Glomerular visceral epithelial cell (primary cell): ENCODE data around the gene CAPNS1.

Experiments used
- DNase-seq: peaks from one replicate; pipeline ENCODE4 v3.0.0-alpha.2; 2016; ENCODE audit errors: extremely low spot score

The CAPNS1 gene

GRCh38 chr19:36139473-36140303 is at the start of gene CAPNS1:
CAPNS1 (plus strand) TSS chr19:36140066; CDS start chr19:36141012, 946 bp downstream.
- DNase-seq = peak; percentile 98

GRCh38 chr19:36090910-36091695 is 48.8 kb upstream of the CAPNS1 start:
- DNase-seq = no peak

- DNase-seq = no peak
These were observed 47.3 kb upstream of the CAPNS1 start for GRCh38 chr19:36092566-36092965.

GRCh38 chr19:36093146-36093662 is 46.7 kb upstream of the CAPNS1 start:
- DNase-seq = no peak

GRCh38 chr19:36093687-36094086 is 46.2 kb upstream of the CAPNS1 start:
- DNase-seq = no peak

GRCh38 chr19:36097036-36097435 is 42.8 kb upstream of the CAPNS1 start:
- DNase-seq = no peak

- DNase-seq = no peak
These were observed 40.6 kb upstream of the CAPNS1 start for GRCh38 chr19:36099166-36099785.

- DNase-seq = no peak
These were observed 39.4 kb upstream of the CAPNS1 start for GRCh38 chr19:36100476-36100875.

- no peak for DNase-seq
These were observed 38.1 kb upstream of the CAPNS1 start for GRCh38 chr19:36101550-36102327.

GRCh38 chr19:36103040-36103626 is 36.7 kb upstream of the CAPNS1 start:
- DNase-seq = no peak

GRCh38 chr19:36103842-36104552 is 35.9 kb upstream of the CAPNS1 start:
- peak; percentile 34 for DNase-seq

- DNase-seq = no peak
These were observed 33.4 kb upstream of the CAPNS1 start for GRCh38 chr19:36106441-36106840.

GRCh38 chr19:36106991-36107390 is 32.9 kb upstream of the CAPNS1 start:
- DNase-seq = no peak

GRCh38 chr19:36108684-36109083 is 31.2 kb upstream of the CAPNS1 start:
- no peak for DNase-seq

GRCh38 chr19:36110487-36111199 is 29.2 kb upstream of the CAPNS1 start, which contains the start of gene OVOL3:
OVOL3 (plus strand) TSS chr19:36111143; CDS start chr19:36111203, 60 bp downstream.
- no peak for DNase-seq

GRCh38 chr19:36111200-36111539 is 28.7 kb upstream of the CAPNS1 start:
- no peak for DNase-seq

- DNase-seq = no peak
These were observed 27.2 kb upstream of the CAPNS1 start for GRCh38 chr19:36112678-36113077.

- no peak for DNase-seq
These were observed 26.4 kb upstream of the CAPNS1 start for GRCh38 chr19:36113425-36113824.

- peak; percentile 31 for DNase-seq
These were observed 25.8 kb upstream of the CAPNS1 start for GRCh38 chr19:36113894-36114720.
